ENCODE data around the gene WNT11.

WNT11 gene

GRCh38 chr11:76152741-76153570 lies 53.3 kb downstream of the WNT11 start:
- DNase-seq, result peak in 1 of 4 experiments; percentile 4

- DNase-seq, result peak; percentile 87 to 93 (median 90)
Measured at GRCh38 chr11:76152086-76152681, 54.1 kb downstream of the WNT11 start.

GRCh38 chr11:76151556-76152085 lies 54.7 kb downstream of the WNT11 start:
- no peak for DNase-seq

- no peak for DNase-seq
Measured at GRCh38 chr11:76150141-76150540, 56.2 kb downstream of the WNT11 start.

GRCh38 chr11:76149713-76150112 lies 56.6 kb downstream of the WNT11 start:
- DNase-seq, result no peak

- no peak for DNase-seq
Measured at GRCh38 chr11:76148941-76149613, 57.2 kb downstream of the WNT11 start.

GRCh38 chr11:76148231-76148630 lies 58.1 kb downstream of the WNT11 start:
- no peak for DNase-seq

GRCh38 chr11:76147106-76147740 lies 59.1 kb downstream of the WNT11 start:
- no peak for DNase-seq

- no peak for DNase-seq
Measured at GRCh38 chr11:76143274-76143673, 63.0 kb downstream of the WNT11 start.

GRCh38 chr11:76141901-76142588 lies 64.3 kb downstream of the WNT11 start:
- no peak for DNase-seq

- DNase-seq, result no peak
Measured at GRCh38 chr11:76140912-76141574, 65.3 kb downstream of the WNT11 start.

- peak; percentile 34 to 70 (median 64) for DNase-seq
Measured at GRCh38 chr11:76139314-76139713, 67.0 kb downstream of the WNT11 start.

All from suppressor macrophage (primary cell).